ENCODE results near the gene KRT13.

Gene KRT13

DNA sequence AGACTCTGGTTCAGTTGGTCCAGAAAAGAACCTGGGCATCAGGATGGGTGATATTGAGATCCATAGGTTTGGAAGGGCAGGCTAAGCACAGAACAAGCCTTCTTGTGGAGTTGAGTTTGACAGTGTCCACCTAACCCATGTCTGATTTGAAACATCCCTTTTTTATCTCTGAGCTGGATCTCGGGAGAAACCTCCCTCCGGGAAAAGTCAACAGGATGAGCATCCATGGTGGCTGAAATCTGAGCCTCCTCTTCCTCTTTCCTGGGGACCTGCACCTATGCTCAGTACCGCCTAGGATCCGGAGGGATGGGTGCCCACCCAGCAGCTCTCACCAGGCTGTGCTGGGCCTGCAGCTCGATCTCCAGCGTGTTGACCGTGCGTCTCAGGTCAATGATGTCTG lies 41.7 kb downstream of the KRT13 start:
- DNase-seq = no peak

DNA sequence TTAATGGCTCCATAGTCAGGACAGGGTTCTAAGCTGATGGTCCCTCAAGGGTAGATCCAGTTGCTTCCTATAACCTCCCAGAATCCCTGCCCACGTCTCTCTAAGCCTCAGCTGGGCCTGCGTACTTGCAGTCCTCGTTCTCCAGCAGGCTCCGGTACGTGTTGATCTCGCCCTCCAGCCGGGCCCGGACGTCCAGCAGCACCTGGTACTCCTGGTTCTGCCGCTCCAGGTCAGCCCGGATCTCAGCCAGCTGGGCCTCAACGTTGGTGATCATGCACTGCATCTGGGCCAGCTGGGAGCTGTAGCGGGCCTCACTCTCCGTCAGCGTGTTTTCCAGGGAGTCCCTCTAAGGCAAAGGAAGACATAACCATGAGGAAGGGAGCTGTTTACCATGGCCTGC lies 42.7 kb downstream of the KRT13 start:
- no peak for DNase-seq

DNA sequence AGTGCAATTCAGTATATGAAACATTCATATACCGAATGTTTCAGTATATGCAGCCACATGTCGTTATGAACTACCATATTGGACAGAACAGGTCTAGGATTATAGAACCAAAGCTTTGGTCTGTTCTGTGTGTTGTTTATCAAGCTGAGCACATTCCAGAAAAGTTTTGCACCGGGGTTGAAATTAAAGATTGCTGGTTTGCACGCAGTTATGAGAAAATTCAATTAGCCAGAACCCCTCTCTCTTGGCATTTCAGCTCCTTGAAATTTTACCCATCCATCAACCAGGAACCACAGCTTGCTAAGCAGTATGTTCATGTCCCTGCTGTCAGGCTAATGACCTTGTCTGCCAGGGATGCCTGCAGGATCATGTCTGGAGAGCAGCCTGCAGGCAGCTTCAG lies 47.7 kb downstream of the KRT13 start:
- DNase-seq = no peak

DNA sequence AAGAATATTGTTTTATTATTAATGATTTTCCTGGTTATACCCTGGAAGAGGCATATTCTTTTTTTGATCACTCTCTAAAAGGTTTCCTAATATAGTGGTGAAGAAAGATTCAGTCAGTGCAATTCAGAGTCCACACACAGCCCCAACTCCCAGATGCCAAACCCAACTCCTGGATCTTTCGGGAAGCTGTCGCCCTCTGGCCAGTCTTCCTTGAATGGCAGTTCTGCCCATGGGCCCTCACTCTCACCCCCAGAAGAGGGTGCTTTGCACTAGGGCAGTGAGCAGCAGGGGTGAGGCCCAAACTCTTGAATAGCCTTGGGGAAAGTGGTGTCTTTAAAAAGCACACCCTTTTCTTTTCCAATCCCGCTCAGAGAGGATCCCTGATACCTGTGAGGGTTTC lies 49.2 kb downstream of the KRT13 start:
- DNase-seq = no peak

DNA sequence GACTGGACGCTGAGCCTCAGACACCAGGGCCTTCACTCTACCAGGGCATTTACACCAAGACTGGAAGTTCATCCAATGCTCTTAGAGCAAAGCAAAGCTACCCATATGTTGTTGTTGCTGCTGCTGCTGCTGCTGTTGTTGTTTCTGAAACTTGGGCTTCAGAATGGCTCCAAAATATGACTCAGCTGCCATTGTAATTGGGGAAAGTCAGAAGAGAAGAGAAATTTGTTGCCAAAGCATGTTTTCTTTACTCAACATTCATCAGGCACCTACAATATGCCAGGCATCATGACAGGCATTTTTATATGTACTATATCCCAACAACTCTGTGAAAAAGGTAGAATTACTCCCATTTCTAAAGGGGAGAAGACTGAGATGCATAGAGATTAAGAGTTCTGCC lies 50.2 kb downstream of the KRT13 start:
- DNase-seq = no peak

DNA sequence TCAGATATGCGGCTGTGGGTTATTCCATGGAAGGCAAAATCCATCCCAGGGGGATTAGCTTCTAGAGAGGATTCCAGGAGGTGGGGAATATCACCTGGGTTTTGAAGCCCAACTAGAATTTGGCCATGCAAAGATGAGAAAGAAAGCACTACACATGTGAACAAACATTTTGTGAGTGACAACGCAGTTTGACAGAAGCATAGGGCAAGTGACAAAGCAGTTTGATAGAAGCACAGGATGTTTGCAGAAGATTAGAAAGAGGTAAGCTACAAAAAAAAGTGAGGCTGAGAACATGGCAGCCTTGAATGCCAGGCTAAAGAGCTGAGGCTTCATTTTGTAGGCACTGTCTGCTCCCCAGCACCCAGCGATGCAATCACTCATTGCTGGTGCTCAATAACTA lies 52.3 kb downstream of the KRT13 start:
- no peak for DNase-seq

DNA sequence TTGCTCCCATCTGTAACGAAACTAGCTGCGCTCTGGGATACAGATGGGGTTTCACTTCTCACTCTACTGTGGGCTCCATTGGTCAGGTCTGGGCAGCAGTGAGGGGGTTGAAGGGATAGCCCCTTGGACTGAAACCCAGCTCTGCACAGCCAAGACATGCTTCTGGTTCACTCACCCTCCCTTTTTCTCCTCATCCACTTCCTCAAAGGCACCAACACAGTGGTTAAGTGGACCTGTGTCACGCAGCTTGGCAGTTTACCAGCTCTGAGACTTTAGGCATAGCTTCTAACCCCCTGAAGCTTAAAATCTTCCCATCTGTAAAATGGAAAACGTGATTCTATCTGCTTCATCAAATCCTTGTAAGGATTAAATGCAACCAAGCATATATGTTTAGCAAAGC lies 53.1 kb downstream of the KRT13 start:
- DNase-seq = no peak

DNA sequence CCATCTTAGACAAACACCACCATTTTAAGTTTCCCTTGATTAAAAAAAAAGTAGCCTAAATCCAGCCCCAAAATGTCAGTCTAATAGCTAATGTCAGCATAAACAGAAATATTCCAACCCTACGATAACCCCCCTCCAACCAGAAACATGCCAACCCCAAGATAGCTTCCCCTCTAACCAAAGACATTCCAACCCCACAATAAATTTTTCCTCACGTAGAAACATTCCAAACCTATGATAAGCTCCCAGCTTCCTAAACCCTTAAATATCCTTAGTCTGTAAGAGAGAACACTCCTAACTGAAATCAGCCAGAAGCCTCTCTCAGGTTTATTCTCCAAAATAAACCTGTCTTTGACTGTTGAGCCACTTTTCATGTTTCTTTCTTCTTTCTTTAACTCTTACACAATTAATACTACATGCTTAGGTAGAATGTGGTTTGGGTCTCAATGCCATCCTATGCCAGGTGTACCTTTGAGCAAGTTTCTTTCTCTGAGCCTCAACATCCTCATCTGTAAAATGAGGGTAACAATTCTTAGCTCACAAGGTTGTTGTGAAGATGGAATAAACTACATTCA lies 54.2 kb downstream of the KRT13 start:
- DNase-seq = no peak
